KMS-11 (cell line): ENCODE results near the gene POLL.

Experiments
- H2AFZ ChIP-seq: fragments of 200-600 bp; sonication (generic); 2 replicates; pipeline ENCODE4 v1.6.1; 2016; ENCODE audit warnings: antibody characterized with exemption, mixed run types, low read depth
- H3K27ac ChIP-seq: fragments of 200-600 bp; sonication (generic); 2 replicates; pipeline ENCODE4 v1.6.1; 2016; ENCODE audit warnings: mild to moderate bottlenecking, mixed run types
- H3K27me3 ChIP-seq: fragments of 200-600 bp; sonication (generic); 2 replicates; pipeline ENCODE4 v1.6.1; 2017; ENCODE audit warnings: mild to moderate bottlenecking, low read depth, mixed run types, moderate library complexity; ENCODE audit not compliant: insufficient read depth
- H3K36me3 ChIP-seq: fragments of 200-600 bp; sonication (generic); 2 replicates; pipeline ENCODE4 v1.6.1; 2017; ENCODE audit warnings: mild to moderate bottlenecking, mixed run types; ENCODE audit not compliant: insufficient read depth
- H3K4me1 ChIP-seq: fragments of 200-600 bp; sonication (generic); 2 replicates; pipeline ENCODE4 v1.6.1; 2016; ENCODE audit warnings: mild to moderate bottlenecking, low read depth, mixed run types; ENCODE audit not compliant: poor library complexity, severe bottlenecking
- H3K4me2 ChIP-seq: fragments of 200-600 bp; sonication (generic); 2 replicates; pipeline ENCODE4 v1.7.0; 2016; ENCODE audit warnings: mild to moderate bottlenecking, mixed run types
- H3K4me3 ChIP-seq: fragments of 200-600 bp; sonication (generic); IDR thresholded peaks from 2 replicates; pipeline ENCODE4 v1.6.1; 2017; ENCODE audit warnings: low read depth, low read length, mixed read lengths; ENCODE audit not compliant: insufficient read depth
- H3K79me2 ChIP-seq: fragments of 200-600 bp; sonication (generic); 2 replicates; pipeline ENCODE4 v1.6.1; 2016; ENCODE audit warnings: low read depth, mixed run types; ENCODE audit not compliant: insufficient read depth
- H3K9ac ChIP-seq: fragments of 200-600 bp; sonication (generic); 2 replicates; pipeline ENCODE4 v1.6.1; 2016; ENCODE audit warnings: mild to moderate bottlenecking, mixed run types
- H4K20me1 ChIP-seq: fragments of 200-600 bp; sonication (generic); 2 replicates; pipeline ENCODE4 v1.6.1; 2016; ENCODE audit warnings: mild to moderate bottlenecking, mixed run types; ENCODE audit not compliant: insufficient read depth
- TF ChIP-seq, protein P1 (sequence below): fragments of 200-600 bp; sonication (generic); conservative IDR thresholded peaks from 2 replicates; pipeline ENCODE4 v1.6.1; 2017; ENCODE audit warnings: low read depth, mild to moderate bottlenecking, antibody characterized with exemption, low read length, moderate library complexity, mixed read lengths

The POLL gene

DNA sequence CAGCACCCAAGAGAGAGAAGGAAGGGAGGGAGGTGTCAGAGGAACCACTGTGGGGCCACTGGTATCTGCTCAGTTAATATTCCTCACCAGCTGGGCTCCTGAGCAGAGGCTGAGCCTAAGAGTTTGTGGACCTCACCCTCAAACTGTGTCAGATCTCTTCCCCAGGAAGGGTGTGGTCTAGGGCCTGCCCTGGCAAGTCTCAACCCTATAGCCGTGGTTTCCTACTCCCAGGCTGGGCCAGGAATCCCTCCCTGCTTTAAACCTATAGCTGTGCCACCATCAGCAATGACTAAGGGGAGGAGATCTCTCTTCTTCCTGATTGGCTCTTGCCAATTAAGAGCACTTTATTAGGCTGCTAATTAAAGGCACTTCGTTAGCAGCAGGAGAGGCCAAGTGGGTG lies 29.9 kb downstream of the POLL start:
- TF ChIP-seq, protein P1, sequence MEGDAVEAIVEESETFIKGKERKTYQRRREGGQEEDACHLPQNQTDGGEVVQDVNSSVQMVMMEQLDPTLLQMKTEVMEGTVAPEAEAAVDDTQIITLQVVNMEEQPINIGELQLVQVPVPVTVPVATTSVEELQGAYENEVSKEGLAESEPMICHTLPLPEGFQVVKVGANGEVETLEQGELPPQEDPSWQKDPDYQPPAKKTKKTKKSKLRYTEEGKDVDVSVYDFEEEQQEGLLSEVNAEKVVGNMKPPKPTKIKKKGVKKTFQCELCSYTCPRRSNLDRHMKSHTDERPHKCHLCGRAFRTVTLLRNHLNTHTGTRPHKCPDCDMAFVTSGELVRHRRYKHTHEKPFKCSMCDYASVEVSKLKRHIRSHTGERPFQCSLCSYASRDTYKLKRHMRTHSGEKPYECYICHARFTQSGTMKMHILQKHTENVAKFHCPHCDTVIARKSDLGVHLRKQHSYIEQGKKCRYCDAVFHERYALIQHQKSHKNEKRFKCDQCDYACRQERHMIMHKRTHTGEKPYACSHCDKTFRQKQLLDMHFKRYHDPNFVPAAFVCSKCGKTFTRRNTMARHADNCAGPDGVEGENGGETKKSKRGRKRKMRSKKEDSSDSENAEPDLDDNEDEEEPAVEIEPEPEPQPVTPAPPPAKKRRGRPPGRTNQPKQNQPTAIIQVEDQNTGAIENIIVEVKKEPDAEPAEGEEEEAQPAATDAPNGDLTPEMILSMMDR, result no peak
- Histone ChIP-seq H3K9ac (no peak overlapping the region), H3K27me3 (no peaks in the 10 kb centered on the region), H4K20me1 (no peaks in the 10 kb centered on the region), H3K79me2 (no peaks in the 10 kb centered on the region), H3K36me3 (no peaks in the 10 kb centered on the region), H3K27ac (no peak overlapping the region), H3K4me2 (no peak overlapping the region), H3K4me3 (no peak overlapping the region), H2AFZ (no peak overlapping the region), H3K4me1 (no peaks in the 10 kb centered on the region)

DNA sequence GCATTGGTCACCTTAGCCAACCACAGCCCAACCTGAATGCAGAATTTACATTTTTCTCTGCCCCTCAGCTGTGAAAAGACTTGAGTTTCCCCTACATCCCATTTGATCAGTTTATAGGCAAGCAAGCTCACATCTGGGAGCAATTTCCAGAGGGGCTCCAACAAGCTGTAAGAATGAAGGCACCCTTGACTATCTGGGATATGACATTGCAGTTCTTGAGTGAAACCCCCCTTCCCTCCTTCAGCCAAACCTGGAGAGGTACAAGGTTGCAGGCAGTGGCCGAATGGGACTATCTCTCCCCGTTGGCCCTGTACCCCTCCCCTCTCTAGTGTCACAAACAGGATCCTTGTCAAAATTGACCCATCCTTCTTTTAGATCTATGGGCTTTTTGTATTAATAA lies 30.5 kb downstream of the POLL start:
- no peaks in the 10 kb centered on the region for H3K36me3 ChIP-seq
- H3K9ac ChIP-seq, result no peak overlapping the region
- no peak overlapping the region for H3K27ac ChIP-seq
- no peaks in the 10 kb centered on the region for H3K4me1 ChIP-seq
- no peaks in the 10 kb centered on the region for H3K27me3 ChIP-seq
- no peak overlapping the region for H3K4me3 ChIP-seq
- H3K79me2 ChIP-seq, result no peaks in the 10 kb centered on the region
- H2AFZ ChIP-seq, result no peak overlapping the region
- H3K4me2 ChIP-seq, result no peak overlapping the region
- no peaks in the 10 kb centered on the region for H4K20me1 ChIP-seq
- TF ChIP-seq, protein P1, result no peak

DNA sequence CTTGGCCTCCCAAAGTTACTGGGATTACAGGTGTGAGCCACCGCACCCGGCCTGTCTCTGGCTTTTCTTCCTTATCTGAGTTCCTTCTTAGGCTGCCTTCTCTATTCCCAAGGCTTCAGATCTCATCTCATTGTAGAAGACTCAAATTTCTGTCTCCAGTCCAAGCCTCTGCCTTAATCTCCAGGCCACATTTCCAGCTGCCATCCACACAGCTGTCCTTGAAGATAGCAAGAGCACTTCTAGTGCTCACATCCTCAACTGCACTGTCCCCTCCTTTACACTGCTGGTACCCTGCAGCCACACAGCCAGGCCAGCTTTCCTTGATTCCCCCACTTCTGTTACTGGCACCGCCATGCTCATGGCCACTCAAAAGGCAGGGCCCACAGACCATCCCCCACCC lies 35.6 kb downstream of the POLL start:
- no peaks in the 10 kb centered on the region for H3K27me3 ChIP-seq
- H4K20me1 ChIP-seq, result no peaks in the 10 kb centered on the region
- no peaks in the 10 kb centered on the region for H3K79me2 ChIP-seq
- no peaks in the 10 kb centered on the region for H3K4me1 ChIP-seq
- H2AFZ ChIP-seq, result no peak overlapping the region
- no peak overlapping the region for H3K4me2 ChIP-seq
- H3K9ac ChIP-seq, result no peak overlapping the region
- H3K27ac ChIP-seq, result no peak overlapping the region
- TF ChIP-seq, protein P1, result no peak
- no peak overlapping the region for H3K4me3 ChIP-seq
- no peaks in the 10 kb centered on the region for H3K36me3 ChIP-seq

DNA sequence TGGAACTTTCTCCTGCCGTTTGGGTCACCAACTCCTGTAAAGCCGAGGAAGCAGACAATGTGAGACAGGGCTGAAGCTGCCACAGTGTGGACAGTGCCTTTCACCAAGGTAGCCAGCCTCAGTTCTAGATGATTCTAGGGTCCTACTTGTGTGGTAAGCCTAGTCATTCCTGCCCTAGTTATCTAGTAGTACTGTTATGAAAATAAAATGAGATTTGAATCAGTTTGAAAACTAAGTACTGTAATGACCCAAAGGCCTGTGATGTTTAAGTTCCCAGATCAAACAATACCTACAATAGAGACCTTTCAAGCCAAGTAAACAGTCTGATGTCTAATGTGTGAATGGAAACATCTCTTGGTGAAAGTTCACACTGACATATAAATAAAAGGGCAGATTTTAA lies 37.1 kb downstream of the POLL start:
- no peak overlapping the region for H2AFZ ChIP-seq
- no peaks in the 10 kb centered on the region for H3K4me1 ChIP-seq
- H3K36me3 ChIP-seq, result no peaks in the 10 kb centered on the region
- no peaks in the 10 kb centered on the region for H3K79me2 ChIP-seq
- no peak overlapping the region for H3K4me2 ChIP-seq
- no peak overlapping the region for H3K27ac ChIP-seq
- no peak overlapping the region for H3K9ac ChIP-seq
- H3K27me3 ChIP-seq, result no peaks in the 10 kb centered on the region
- no peaks in the 10 kb centered on the region for H4K20me1 ChIP-seq
- no peak overlapping the region for H3K4me3 ChIP-seq
- TF ChIP-seq, protein P1, result no peak

DNA sequence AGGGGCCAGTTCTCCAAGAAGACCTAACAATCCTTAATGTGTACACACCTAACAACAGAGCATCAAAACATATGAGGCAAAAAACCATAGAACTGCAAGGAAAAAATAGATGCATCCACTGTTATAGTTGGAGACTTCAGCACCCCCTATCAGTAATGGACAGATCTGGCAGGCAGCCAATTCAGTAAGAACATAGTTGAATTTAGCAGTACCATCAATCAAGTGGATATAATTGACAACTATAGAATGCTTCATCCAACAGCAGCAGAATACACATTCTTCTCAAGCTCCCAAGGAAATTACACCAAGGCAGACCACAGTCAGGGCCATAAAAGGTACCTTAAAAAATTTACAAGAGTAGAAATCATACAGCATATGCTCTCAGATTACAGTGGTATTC lies 42.2 kb downstream of the POLL start:
- Histone ChIP-seq H3K79me2 (no peaks in the 10 kb centered on the region), H3K4me1 (no peaks in the 10 kb centered on the region), H4K20me1 (no peaks in the 10 kb centered on the region), H3K36me3 (no peaks in the 10 kb centered on the region), H2AFZ (no peak overlapping the region), H3K27ac (no peak overlapping the region), H3K9ac (no peak overlapping the region), H3K4me3 (no peak overlapping the region), H3K4me2 (no peak overlapping the region), H3K27me3 (no peaks in the 10 kb centered on the region)
- TF ChIP-seq, protein P1, result no peak
